CD14-positive monocyte (primary cell): ENCODE measurements around the gene SLC9A9. TPM values are rescaled to one million over a fixed set of nuclear protein-coding genes. Genes with fewer than 3 reads are reported as not detected.

Experiments
- DNase-seq, 3 donors: peaks; one replicate each; pipeline ENCODE4 v3.0.0-alpha.2; 2011 to 2022
- H2AFZ ChIP-seq: 2 replicates; pipeline ENCODE4 v1.6.0; 2012; ENCODE audit warnings: mild to moderate bottlenecking, low read depth, low read length, inconsistent platforms; ENCODE audit not compliant: insufficient read depth, poor library complexity, severe bottlenecking
- H3K27ac ChIP-seq, 2 donors: 1 replicate in 1 of 2; 2 replicates in 1 of 2; pipeline ENCODE4 v1.5.1; 2012 to 2013; ENCODE audit warnings: low read length in 2 of 2, control low read depth in 1 of 2, inconsistent platforms in 1 of 2, low read depth in 1 of 2, mild to moderate bottlenecking in 1 of 2
- H3K27me3 ChIP-seq, 2 donors: one replicate each; pipeline versions ENCODE4 v1.6.0 to v1.6.1; 2011 to 2013; ENCODE audit warnings: low read length in 2 of 2; ENCODE audit not compliant: control insufficient read depth in 2 of 2, insufficient read depth in 2 of 2
- H3K36me3 ChIP-seq, 2 donors: replicated peaks in 1 of 2; 1 replicate in 1 of 2; 2 replicates in 1 of 2; pipeline versions ENCODE4 v1.5.1 to v1.6.1; 2012 to 2013; ENCODE audit warnings: low read length in 2 of 2, control low read depth in 1 of 2, inconsistent platforms in 1 of 2, mild to moderate bottlenecking in 1 of 2; ENCODE audit not compliant: insufficient read depth in 2 of 2, control insufficient read depth in 1 of 2
- H3K4me1 ChIP-seq, 2 donors: 1 replicate in 1 of 2; 2 replicates in 1 of 2; pipeline versions ENCODE4 v1.5.1 to v1.6.1; 2012 to 2013; ENCODE audit warnings: low read length in 2 of 2, control low read depth in 1 of 2, inconsistent platforms in 1 of 2, mild to moderate bottlenecking in 1 of 2, moderate library complexity in 1 of 2; ENCODE audit not compliant: insufficient read depth in 2 of 2, control insufficient read depth in 1 of 2
- H3K4me2 ChIP-seq: replicated peaks from 2 replicates; pipeline ENCODE3; 2012; ENCODE audit warnings: low read length, moderate library complexity, mild to moderate bottlenecking; ENCODE audit not compliant: poor library complexity, severe bottlenecking; ENCODE audit errors: extremely low read depth
- H3K4me3 ChIP-seq, 3 experiments: fragments of 200-600 bp in 1 of 3; sonication (generic) in 1 of 3; replicated peaks in 1 of 3; 1 replicate in 2 of 3; 2 replicates in 1 of 3; pipeline ENCODE4 v1.5.1; 2011 to 2013; ENCODE audit warnings: low read length in 3 of 3, mild to moderate bottlenecking in 3 of 3, control low read depth in 2 of 3, low read depth in 2 of 3, inconsistent platforms in 1 of 3, moderate library complexity in 1 of 3
- H3K79me2 ChIP-seq: 2 replicates; pipeline ENCODE4 v1.6.0; 2012; ENCODE audit warnings: mild to moderate bottlenecking, control low read depth, inconsistent platforms, low read length, moderate library complexity; ENCODE audit not compliant: insufficient read depth
- H3K9ac ChIP-seq: 2 replicates; pipeline ENCODE4 v1.6.0; 2017; ENCODE audit warnings: low read length, mild to moderate bottlenecking; ENCODE audit not compliant: insufficient read depth, poor library complexity, severe bottlenecking
- H3K9me3 ChIP-seq, 2 donors: replicated peaks in 1 of 2; 1 replicate in 1 of 2; 2 replicates in 1 of 2; pipeline versions ENCODE4 v1.5.1 to v1.6.1; 2012 to 2013; ENCODE audit warnings: low read length in 2 of 2, control low read depth in 1 of 2; ENCODE audit not compliant: control insufficient read depth in 1 of 2, insufficient read depth in 1 of 2
- H4K20me1 ChIP-seq: 2 replicates; pipeline ENCODE4 v1.6.0; 2012; ENCODE audit warnings: mild to moderate bottlenecking, low read length, control low read depth, moderate library complexity; ENCODE audit not compliant: insufficient read depth
- H3K27ac Mint-ChIP-seq, 7 donors: one replicate each; pipeline ENCODE4 v1.8.0; 2020; ENCODE audit warnings: mild to moderate bottlenecking in 7 of 7, mixed read lengths in 7 of 7, moderate library complexity in 6 of 7, inconsistent platforms in 2 of 7
- H3K27me3 Mint-ChIP-seq, 3 donors: one replicate each; pipeline ENCODE4 v1.8.0; 2021 to 2022; ENCODE audit warnings: low read depth in 3 of 3, mild to moderate bottlenecking in 3 of 3, mixed read lengths in 3 of 3, moderate library complexity in 3 of 3, inconsistent platforms in 1 of 3
- H3K36me3 Mint-ChIP-seq, 2 donors: one replicate each; pipeline ENCODE4 v1.8.0; 2020; ENCODE audit warnings: mixed read lengths in 2 of 2, inconsistent platforms in 1 of 2, mild to moderate bottlenecking in 1 of 2
- H3K4me1 Mint-ChIP-seq: one replicate; pipeline ENCODE4 v1.8.0; 2020; ENCODE audit warnings: mild to moderate bottlenecking, mixed read lengths
- H3K4me3 Mint-ChIP-seq, 2 donors: one replicate each; pipeline ENCODE4 v1.8.0; 2020; ENCODE audit warnings: mild to moderate bottlenecking in 2 of 2, mixed read lengths in 2 of 2, moderate library complexity in 1 of 2
- H3K9me3 Mint-ChIP-seq, 7 donors: one replicate each; pipeline ENCODE4 v1.8.0; 2020 to 2022; ENCODE audit warnings: mixed read lengths in 7 of 7, mild to moderate bottlenecking in 6 of 7, moderate library complexity in 6 of 7, inconsistent platforms in 2 of 7
- WGBS: methylation state at CpG from one replicate; pipeline ENCODE4 v1.1.5; 2013; ENCODE audit warnings: missing lambda C conversion rate; ENCODE audit not compliant: insufficient coverage; 5-methylcytosine and 5-hydroxymethylcytosine counted together
- intact Hi-C, 2 donors: fragments of 100-400 bp; cut with micrococcal nuclease; formaldehyde crosslinking; loops; one replicate each; pipeline versions ENCODE4 v1.15.0 to v1.15.1; 2023
- polyA plus RNA-seq, 3 donors: library from polyadenylated mRNA; depleted of rRNA in 1 of 3; unstranded in 2 of 3; stranded (reverse) in 1 of 3; fragments of 300-500 nt in 2 of 3; fragments of >200 nt in 1 of 3; fragmentation: Illumina TruSeq in 2 of 3; gene quantifications; 1 replicate in 2 of 3; 2 replicates in 1 of 3; pipeline ENCODE4 v1.2.3, GENCODE V29; 2012 to 2021
- TF ChIP-seq, protein P1 (sequence below): fragments of 200-600 bp; IDR thresholded peaks from one replicate; pipeline ENCODE4 v1.8.0; 2022; ENCODE audit warnings: antibody characterized with exemption, mild to moderate bottlenecking

SLC9A9 gene
- polyA plus RNA-seq, 3 donors: 14.1 to 32.8 (median 27.0) TPM

DNA sequence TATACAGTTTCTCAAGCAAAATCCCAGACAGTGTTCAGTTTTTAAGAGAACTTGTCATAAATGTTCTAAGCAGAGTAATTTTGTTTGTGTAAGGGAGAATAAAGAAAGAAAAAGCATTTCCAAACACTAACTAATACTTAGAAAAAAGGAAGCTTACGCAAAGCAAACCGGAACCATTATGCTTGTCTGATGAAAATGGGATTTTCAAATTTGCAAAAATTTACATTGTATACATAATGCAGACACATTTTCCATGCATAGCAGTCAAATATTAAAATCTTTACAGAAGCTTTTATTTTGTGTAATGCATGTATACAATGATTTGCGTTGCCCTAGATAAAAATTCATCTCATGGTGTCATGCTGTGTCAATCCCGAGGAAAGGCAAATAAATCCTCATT lies 229.0 kb downstream of the SLC9A9 start:
- Histone ChIP-seq H3K27me3 (no peaks in the 10 kb centered on the region), H3K4me2 (peak overlapping the region; percentile 30), H3K27ac (peak overlapping the region in 1 of 2 donors; percentile 13), H4K20me1 (no peaks in the 10 kb centered on the region), H3K4me3 (no peak overlapping the region), H3K36me3 (no peaks in the 10 kb centered on the region), H3K4me1 (peaks cover 7 to 13% of the 10 kb centered on the region in 2 donors), H2AFZ (no peak overlapping the region), H3K79me2 (no peaks in the 10 kb centered on the region), H3K9me3 (peaks cover 0 to 6% of the 10 kb centered on the region in 2 donors), H3K9ac (no peak overlapping the region)
- peaks cover 25 to 27% of the 10 kb centered on the region in 2 donors for H3K36me3 Mint-ChIP-seq
- peak overlapping the region in 5 of 7 donors; percentile 25 to 86 (median 79) for H3K27ac Mint-ChIP-seq
- peaks cover 8% of the 10 kb centered on the region for H3K4me1 Mint-ChIP-seq
- H3K9me3 Mint-ChIP-seq: peaks cover 11 to 21% (median 12%) of the 10 kb centered on the region in 7 donors
- peak overlapping the region in 1 of 2 donors; percentile 81 for H3K4me3 Mint-ChIP-seq
- TF ChIP-seq, protein P1, sequence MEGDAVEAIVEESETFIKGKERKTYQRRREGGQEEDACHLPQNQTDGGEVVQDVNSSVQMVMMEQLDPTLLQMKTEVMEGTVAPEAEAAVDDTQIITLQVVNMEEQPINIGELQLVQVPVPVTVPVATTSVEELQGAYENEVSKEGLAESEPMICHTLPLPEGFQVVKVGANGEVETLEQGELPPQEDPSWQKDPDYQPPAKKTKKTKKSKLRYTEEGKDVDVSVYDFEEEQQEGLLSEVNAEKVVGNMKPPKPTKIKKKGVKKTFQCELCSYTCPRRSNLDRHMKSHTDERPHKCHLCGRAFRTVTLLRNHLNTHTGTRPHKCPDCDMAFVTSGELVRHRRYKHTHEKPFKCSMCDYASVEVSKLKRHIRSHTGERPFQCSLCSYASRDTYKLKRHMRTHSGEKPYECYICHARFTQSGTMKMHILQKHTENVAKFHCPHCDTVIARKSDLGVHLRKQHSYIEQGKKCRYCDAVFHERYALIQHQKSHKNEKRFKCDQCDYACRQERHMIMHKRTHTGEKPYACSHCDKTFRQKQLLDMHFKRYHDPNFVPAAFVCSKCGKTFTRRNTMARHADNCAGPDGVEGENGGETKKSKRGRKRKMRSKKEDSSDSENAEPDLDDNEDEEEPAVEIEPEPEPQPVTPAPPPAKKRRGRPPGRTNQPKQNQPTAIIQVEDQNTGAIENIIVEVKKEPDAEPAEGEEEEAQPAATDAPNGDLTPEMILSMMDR: no peak
- DNase-seq: no peak
- H3K27me3 Mint-ChIP-seq: no peaks in the 10 kb centered on the region
- intact Hi-C loops: no loop called here
- WGBS: no CpG with 5 or more reads among the region's 4 CpGs

DNA sequence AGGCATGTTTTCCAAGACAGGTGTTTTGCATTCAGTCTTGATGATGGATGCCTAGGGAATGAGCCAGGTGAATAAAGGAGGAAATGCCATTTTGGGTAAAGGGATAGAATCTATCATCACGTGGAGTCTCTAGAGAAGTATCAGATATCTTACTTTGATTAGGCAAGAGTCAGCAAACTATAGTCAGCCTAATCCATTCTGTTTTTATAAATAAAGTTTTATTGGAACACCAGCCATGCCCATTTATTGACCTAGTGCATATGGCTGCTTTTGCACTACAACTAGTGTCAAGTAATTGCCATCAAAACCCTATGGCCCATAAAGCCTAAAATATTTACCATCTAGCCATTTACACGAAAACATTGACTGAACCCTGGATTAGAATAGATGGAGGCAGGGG lies 231.2 kb downstream of the SLC9A9 start:
- no peak overlapping the region for H3K4me2 ChIP-seq
- H3K9me3 Mint-ChIP-seq: peaks cover 7 to 14% (median 11%) of the 10 kb centered on the region in 7 donors
- H3K36me3 Mint-ChIP-seq: peaks cover 22 to 27% of the 10 kb centered on the region in 2 donors
- intact Hi-C loops: no loop called here
- no peak overlapping the region for H3K4me3 ChIP-seq
- H3K27me3 ChIP-seq: no peaks in the 10 kb centered on the region
- no CpG with 5 or more reads among the region's 2 CpGs for WGBS
- peaks cover 19% of the 10 kb centered on the region for H3K4me1 Mint-ChIP-seq
- H3K9me3 ChIP-seq: peaks cover 0 to 6% of the 10 kb centered on the region in 2 donors
- H3K27ac ChIP-seq: no peak overlapping the region
- no peak overlapping the region for H3K9ac ChIP-seq
- no peak overlapping the region for H3K27ac Mint-ChIP-seq
- H2AFZ ChIP-seq: no peak overlapping the region
- no peak for DNase-seq
- H3K4me1 ChIP-seq: peaks cover 10 to 27% of the 10 kb centered on the region in 2 donors
- no peaks in the 10 kb centered on the region for H4K20me1 ChIP-seq
- TF ChIP-seq, protein P1: no peak
- no peaks in the 10 kb centered on the region for H3K36me3 ChIP-seq
- H3K4me3 Mint-ChIP-seq: no peak overlapping the region
- no peaks in the 10 kb centered on the region for H3K79me2 ChIP-seq
- no peaks in the 10 kb centered on the region for H3K27me3 Mint-ChIP-seq
